DMS53 (cell line): ENCODE data around the gene EXD2.
"Not testable (repeated sequence)": the region's sequence is repeated elsewhere in the genome, so short reads cannot be mapped to it uniquely, and the experiment has no call there.

Experiments used
- DNase-seq: peaks from one replicate; lab custom pipeline; 2025; lab: John Stamatoyannopoulos, UW

The EXD2 gene

GRCh38 chr14:69191340-69192111, at the start of gene EXD2:
Gene EXD2, plus strand, starts transcription at chr14:69191498. Its CDS starts 17,973 bp downstream, at chr14:69209471.
- peak; percentile 98 for DNase-seq

- DNase-seq, result no peak
These were observed 49.7 kb upstream of the EXD2 start for GRCh38 chr14:69141550-69141949.

GRCh38 chr14:69142101-69142500, 49.2 kb upstream of the EXD2 start:
- no peak for DNase-seq

GRCh38 chr14:69149461-69150244, 41.6 kb upstream of the EXD2 start:
- no peak for DNase-seq

- DNase-seq, result peak; percentile 83
These were observed 39.7 kb upstream of the EXD2 start for GRCh38 chr14:69151458-69152180.

- peak; percentile 71 for DNase-seq
These were observed 39.0 kb upstream of the EXD2 start for GRCh38 chr14:69152181-69152901.

- peak; percentile 97 for DNase-seq
These were observed 38.5 kb upstream of the EXD2 start, which contains the start of gene DCAF5 for GRCh38 chr14:69152902-69153151. Gene DCAF5, minus strand, starts transcription at chr14:69153119. Its CDS starts 141 bp downstream, at chr14:69152978.

- peak; percentile 78 for DNase-seq
These were observed 38.0 kb upstream of the EXD2 start for GRCh38 chr14:69153152-69153872.

- DNase-seq, result peak; percentile 66
These were observed 37.4 kb upstream of the EXD2 start for GRCh38 chr14:69153873-69154270.

GRCh38 chr14:69154779-69155178, 36.5 kb upstream of the EXD2 start:
- DNase-seq, result peak; percentile 27

- no peak for DNase-seq
These were observed 35.1 kb upstream of the EXD2 start for GRCh38 chr14:69156224-69156623.

- no peak for DNase-seq
These were observed 29.7 kb upstream of the EXD2 start for GRCh38 chr14:69161590-69161989.

- not testable (repeated sequence) for DNase-seq
These were observed 25.5 kb upstream of the EXD2 start for GRCh38 chr14:69165787-69166186.

GRCh38 chr14:69170839-69171238, 20.5 kb upstream of the EXD2 start:
- DNase-seq, result peak; percentile 14

- peak; percentile 18 for DNase-seq
These were observed 19.7 kb upstream of the EXD2 start for GRCh38 chr14:69171569-69171968.

- DNase-seq, result no peak
These were observed 16.2 kb upstream of the EXD2 start for GRCh38 chr14:69175130-69175529.

- no peak for DNase-seq
These were observed 9.8 kb upstream of the EXD2 start for GRCh38 chr14:69181491-69181890.

GRCh38 chr14:69182580-69182979, 8.7 kb upstream of the EXD2 start:
- not testable (repeated sequence) for DNase-seq

- no peak for DNase-seq
These were observed 7.6 kb upstream of the EXD2 start for GRCh38 chr14:69183735-69184134.

- no peak for DNase-seq
These were observed 1.1 kb upstream of the EXD2 start for GRCh38 chr14:69190191-69190590.

- no peak for DNase-seq
These were observed 2.4 kb downstream of the EXD2 start for GRCh38 chr14:69193721-69194120.
